H1 (cell line): ENCODE results near the gene TNIK.

Source experiments
- CEBPB ChIP-seq: IDR thresholded peaks from 2 replicates; pipeline ENCODE4 v1.6.1; 2012; ENCODE audit warnings: low read depth, low read length
- CTCF ChIP-seq, 3 experiments: IDR thresholded peaks; 1 replicate in 2 of 3; 2 replicates in 1 of 3; pipeline versions ENCODE4 v1.5.1 to v1.6.1; 2011; ENCODE audit warnings: low read length in 3 of 3, mild to moderate bottlenecking in 3 of 3, inconsistent platforms in 2 of 3, low read depth in 1 of 3, moderate library complexity in 1 of 3; ENCODE audit not compliant: insufficient read depth in 1 of 3; ENCODE audit errors: control extremely low read depth in 1 of 3
- EZH2 ChIP-seq: fragments of 200-600 bp; sonication (generic); IDR thresholded peaks from 2 replicates; pipeline ENCODE4 v1.7.1; 2012; ENCODE audit warnings: low read depth, mild to moderate bottlenecking, moderate library complexity, low read length, inconsistent platforms; ENCODE audit not compliant: severe bottlenecking
- FOSL1 ChIP-seq: IDR thresholded peaks from 2 replicates; pipeline ENCODE4 v1.6.1; 2011; ENCODE audit warnings: mild to moderate bottlenecking, low read depth, low read length, moderate library complexity; ENCODE audit not compliant: insufficient read depth
- KDM1A ChIP-seq: fragments of 200-600, 300-600 bp; sonication (generic); IDR thresholded peaks from 2 replicates; pipeline ENCODE4 v1.7.1; 2016; ENCODE audit warnings: mild to moderate bottlenecking, low read length, borderline replicate concordance
- NRF1 ChIP-seq: IDR thresholded peaks from 2 replicates; pipeline ENCODE4 v1.6.1; 2011; ENCODE audit warnings: mild to moderate bottlenecking, low read depth, low read length, improper control_type of control experiment
- POLR2A ChIP-seq, 2 experiments: IDR thresholded peaks; 1 replicate in 1 of 2; 2 replicates in 1 of 2; pipeline ENCODE4 v1.6.1; 2011; ENCODE audit warnings: low read depth in 2 of 2, low read length in 2 of 2, mild to moderate bottlenecking in 2 of 2; ENCODE audit errors: control extremely low read depth in 1 of 2
- RBBP5 ChIP-seq: IDR thresholded peaks from 2 replicates; pipeline ENCODE4 v1.7.1; 2012; ENCODE audit warnings: low read depth, mild to moderate bottlenecking, inconsistent platforms, low read length, moderate library complexity, borderline replicate concordance
- RNF2 ChIP-seq: fragments of 200-900, 300-1000 bp; sonication (generic); IDR thresholded peaks from 2 replicates; pipeline ENCODE4 v1.7.1; 2016; ENCODE audit warnings: borderline replicate concordance, low read depth, mild to moderate bottlenecking, antibody characterized with exemption, low read length; ENCODE audit not compliant: poor library complexity, severe bottlenecking; ENCODE audit errors: missing control alignments
- SP1 ChIP-seq: IDR thresholded peaks from 2 replicates; pipeline ENCODE4 v1.6.1; 2011; ENCODE audit warnings: low read depth, low read length
- SRF ChIP-seq: IDR thresholded peaks from 2 replicates; pipeline ENCODE4 v1.6.1; 2011; ENCODE audit warnings: mild to moderate bottlenecking, low read depth, low read length, moderate library complexity

GRCh38 chr3:171199473-171199829 is 260.8 kb downstream of the TNIK start:
- no peak for TF ChIP-seq FOSL1
- no peak for TF ChIP-seq SP1
- TF ChIP-seq CEBPB: no peak
- TF ChIP-seq EZH2: no peak
- TF ChIP-seq CTCF (IDR thresholded peaks at IDR 0.05; ENCODE audit: control extremely low read depth in 1 of 3, insufficient read depth in 1 of 3, low read depth in 1 of 3, low read length in 3 of 3): no peak
- TF ChIP-seq POLR2A (IDR thresholded peaks at IDR 0.05; ENCODE audit: control extremely low read depth in 1 of 2, low read depth in 2 of 2, low read length in 2 of 2): no peak
- TF ChIP-seq SRF: no peak
- no peak for TF ChIP-seq NRF1
- no peak for TF ChIP-seq RNF2
- no peak for TF ChIP-seq RBBP5
- no peak for TF ChIP-seq KDM1A
